Astrocyte of the cerebellum (primary cell): ENCODE measurements around the gene PPP2R5C.

ENCODE experiments used
- DNase-seq: peaks from one replicate; pipeline ENCODE4 v3.0.0-alpha.2; 2011; ENCODE audit warnings: low read depth
- H3K4me3 ChIP-seq: 2 replicates; pipeline ENCODE4 v1.5.1; 2011; ENCODE audit warnings: mild to moderate bottlenecking, low read depth, low read length, moderate library complexity
- CTCF ChIP-seq: IDR thresholded peaks from 2 replicates; pipeline ENCODE4 v1.5.1; 2012; ENCODE audit warnings: low read length, low read depth, moderate library complexity, mild to moderate bottlenecking; ENCODE audit errors: missing control alignments
- in situ Hi-C: cut with HindIII; loops from 2 replicates; pipeline ENCODE4 v1.10.0; 2017; ENCODE audit warnings: low sequenced_read_pairs

PPP2R5C gene

GRCh38 chr14:101827286-101827685 is 65.8 kb downstream of the PPP2R5C start:
- no peak for TF ChIP-seq CTCF
- H3K4me3 ChIP-seq: no peak overlapping the region
- in situ Hi-C loops: no loop called here
- no peak for DNase-seq

- no peak for TF ChIP-seq CTCF
- in situ Hi-C loops: no loop called here
- no peak for DNase-seq
- no peak overlapping the region for H3K4me3 ChIP-seq
Observed at GRCh38 chr14:101828046-101828445, 66.5 kb downstream of the PPP2R5C start.

GRCh38 chr14:101830271-101830670 is 68.8 kb downstream of the PPP2R5C start:
- DNase-seq: no peak
- in situ Hi-C loops: no loop called here
- H3K4me3 ChIP-seq: no peak overlapping the region
- no peak for TF ChIP-seq CTCF

- TF ChIP-seq CTCF: no peak
- no peak for DNase-seq
- in situ Hi-C loops: no loop called here
- H3K4me3 ChIP-seq: no peak overlapping the region
Observed at GRCh38 chr14:101833045-101833444, 71.5 kb downstream of the PPP2R5C start.

GRCh38 chr14:101834397-101834796 is 72.9 kb downstream of the PPP2R5C start:
- TF ChIP-seq CTCF: no peak
- H3K4me3 ChIP-seq: no peak overlapping the region
- in situ Hi-C loops: no loop called here
- DNase-seq: no peak

GRCh38 chr14:101834800-101835547 is 73.5 kb downstream of the PPP2R5C start:
- H3K4me3 ChIP-seq: no peak overlapping the region
- no peak for TF ChIP-seq CTCF
- in situ Hi-C loops: no loop called here
- no peak for DNase-seq
